ENCODE results near the gene KLHL29.

Gene KLHL29

DNA sequence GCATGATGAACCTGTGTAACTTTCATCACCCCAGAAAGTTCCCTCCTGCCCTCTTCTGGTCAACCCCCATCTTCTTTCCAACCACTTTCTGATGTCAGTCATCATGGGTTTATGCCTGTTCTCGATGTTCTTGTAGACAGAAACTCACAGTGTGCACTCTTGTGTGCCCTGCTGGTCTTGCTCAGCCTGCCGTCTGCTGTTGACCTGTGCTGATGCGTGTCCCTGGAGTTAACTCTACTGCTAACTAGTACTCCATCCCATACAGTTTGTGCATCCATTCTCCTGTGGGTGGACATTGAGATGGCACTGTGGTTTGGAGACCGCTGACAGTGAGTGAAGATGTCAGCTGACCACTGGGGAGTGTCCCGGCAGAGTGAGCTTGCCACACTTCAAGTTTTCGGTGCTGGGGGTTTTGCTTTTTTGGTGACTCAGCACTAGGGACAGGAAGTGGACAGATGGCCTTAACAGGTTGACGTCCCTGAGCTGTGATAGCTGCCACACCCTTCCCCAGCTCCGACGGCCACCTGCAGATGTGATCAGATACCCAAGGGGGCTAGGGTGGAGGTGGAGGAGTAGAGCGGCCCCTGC, 14.8 kb downstream of the KLHL29 start:
- no peak for DNase-seq

- no peak for DNase-seq
These were observed 15.7 kb downstream of the KLHL29 start for GRCh38 chr2:23400703-23401102.

- DNase-seq: no peak
These were observed 16.6 kb downstream of the KLHL29 start for GRCh38 chr2:23401427-23402204.

DNA sequence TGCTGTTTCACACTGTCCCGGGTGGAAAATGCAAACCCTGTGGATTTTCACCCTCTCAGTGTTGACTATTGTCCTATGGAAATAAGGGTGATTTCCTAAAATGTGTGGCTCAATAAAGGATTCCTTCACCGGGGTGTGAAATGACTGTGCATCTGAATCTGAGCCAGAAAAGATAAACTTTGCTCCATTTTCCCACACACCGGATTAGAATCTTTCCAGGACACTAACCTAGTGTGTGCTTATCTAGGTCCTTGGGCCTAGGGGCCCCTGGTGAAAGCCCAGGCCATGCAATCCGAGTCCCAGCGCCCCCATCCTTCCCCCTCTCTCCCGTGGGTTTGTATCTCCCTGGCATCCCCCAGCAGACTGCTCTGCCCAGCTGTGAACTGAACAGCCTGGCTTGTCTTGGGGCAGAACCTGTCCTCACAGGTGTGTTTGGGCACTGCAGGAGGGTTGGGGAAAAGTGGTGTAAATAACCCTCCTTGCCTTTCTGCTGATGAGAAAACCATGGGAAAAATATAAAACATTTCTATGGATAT, 17.3 kb downstream of the KLHL29 start:
- DNase-seq: no peak

GRCh38 chr2:23404426-23404825, 19.4 kb downstream of the KLHL29 start:
- DNase-seq: peak; percentile 70

- DNase-seq: no peak
These were observed 24.3 kb downstream of the KLHL29 start for GRCh38 chr2:23409248-23409647.

- no peak for DNase-seq
These were observed 25.6 kb downstream of the KLHL29 start for GRCh38 chr2:23410596-23410995.

- no peak for DNase-seq
These were observed 26.9 kb downstream of the KLHL29 start for GRCh38 chr2:23411752-23412431.

DNA sequence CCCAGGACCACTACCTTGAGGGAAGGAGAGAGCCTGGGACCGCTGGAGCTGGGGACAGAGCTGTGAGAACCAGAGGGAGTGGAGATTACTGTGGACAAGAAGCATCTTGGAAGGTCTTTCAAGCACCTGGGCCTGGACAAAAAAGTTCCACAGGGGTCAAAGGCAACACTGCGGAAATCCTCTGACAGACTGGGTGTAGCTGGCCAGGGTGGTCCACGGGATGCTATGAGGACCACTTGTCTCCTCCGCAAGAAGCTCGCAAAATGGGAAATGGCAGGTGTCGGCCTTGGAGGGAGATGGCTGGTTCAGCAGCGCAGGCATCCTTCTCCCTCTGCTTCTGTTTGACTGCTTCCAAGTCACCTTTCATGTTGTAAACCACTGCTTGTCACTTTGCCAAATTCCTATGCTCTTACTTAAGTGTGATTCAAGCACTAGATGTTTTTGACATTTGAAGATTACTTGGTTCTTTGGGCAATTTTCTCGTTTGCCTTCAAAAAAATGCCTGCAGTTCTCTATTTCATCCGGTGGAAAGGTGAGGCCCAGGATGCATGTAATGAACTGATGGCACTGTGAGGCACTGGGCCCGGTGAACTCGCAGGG, 27.7 kb downstream of the KLHL29 start:
- no peak for DNase-seq

DNA sequence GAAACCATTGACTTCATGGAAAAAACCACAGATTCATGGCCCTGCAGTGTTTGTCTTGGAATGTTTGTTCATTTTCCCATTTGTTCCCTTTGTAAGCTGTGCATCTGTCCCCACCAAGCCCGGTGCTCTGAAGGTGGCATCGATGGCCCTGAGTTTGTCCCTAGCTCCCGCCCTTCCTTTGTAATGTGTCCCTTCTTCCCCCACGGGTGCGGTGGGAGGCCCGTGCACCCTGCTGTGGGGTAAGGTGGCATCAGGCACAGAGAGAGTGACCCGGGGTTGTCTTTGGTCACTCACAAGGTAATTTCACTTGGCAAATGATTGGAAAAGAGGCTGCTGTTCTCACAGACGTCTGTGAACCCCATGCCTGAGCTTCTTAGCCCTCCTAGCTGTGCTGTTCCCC, 28.7 kb downstream of the KLHL29 start:
- DNase-seq: no peak

DNA sequence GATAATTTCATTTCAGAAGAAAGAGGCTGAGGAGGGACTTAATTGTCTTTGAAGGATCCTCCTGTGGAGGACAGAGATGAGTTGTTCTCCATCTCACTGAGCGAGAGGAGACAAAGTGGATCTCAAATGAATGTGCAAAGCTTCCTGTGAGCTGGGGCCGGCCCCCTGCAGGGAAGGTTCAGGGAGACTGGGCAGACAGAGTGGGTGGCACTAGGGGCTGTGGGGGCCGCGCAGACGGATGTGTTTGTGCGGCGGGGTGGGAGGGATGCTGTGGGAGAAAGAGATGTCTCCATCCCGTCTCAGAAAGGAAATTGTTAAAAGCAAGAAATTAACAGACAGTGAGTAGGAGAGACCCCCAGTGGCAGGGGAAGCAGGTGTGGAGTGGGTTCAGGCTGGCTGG, 29.1 kb downstream of the KLHL29 start:
- DNase-seq: no peak

DNA sequence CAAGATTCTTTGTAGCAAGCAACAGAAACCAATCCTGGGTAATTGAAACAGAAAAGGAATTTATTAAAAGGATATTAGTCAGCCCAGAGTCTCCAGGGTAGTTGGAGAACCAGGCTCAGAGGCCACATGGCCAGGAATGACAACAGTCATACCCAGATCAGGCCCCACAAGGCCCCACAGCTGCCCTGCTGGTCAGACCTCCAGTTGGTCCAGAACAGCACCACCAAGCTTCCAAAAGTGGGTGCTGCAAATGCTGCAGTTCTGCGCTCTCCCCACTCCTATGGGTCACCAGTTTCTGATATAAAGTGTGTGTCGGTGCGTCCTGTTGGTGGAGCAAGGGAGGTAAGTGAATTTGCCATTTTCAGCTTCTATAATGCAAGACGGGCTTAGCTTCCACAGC, 29.9 kb downstream of the KLHL29 start:
- peak; percentile 13 for DNase-seq

DNA sequence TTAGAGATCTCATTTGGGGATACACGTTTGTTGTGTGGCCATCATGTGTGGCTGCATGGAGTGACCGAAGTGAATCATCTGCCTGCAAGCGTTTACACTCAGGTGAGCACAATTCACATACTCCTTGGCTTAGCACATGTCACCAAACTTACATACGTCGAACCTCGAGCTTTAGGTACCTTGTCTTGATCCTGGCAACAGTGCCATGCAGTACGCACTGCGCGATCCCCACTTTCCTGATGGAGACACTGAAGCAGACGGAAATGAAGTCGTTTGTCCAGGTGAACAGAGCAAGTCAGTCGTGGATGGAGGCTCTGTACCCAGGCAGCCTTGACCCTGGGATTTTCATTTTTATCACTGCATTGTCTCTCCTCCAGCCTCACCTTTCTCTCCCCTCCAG, 32.3 kb downstream of the KLHL29 start:
- no peak for DNase-seq

- DNase-seq: no peak
These were observed 33.1 kb downstream of the KLHL29 start for GRCh38 chr2:23418056-23418455.

DNA sequence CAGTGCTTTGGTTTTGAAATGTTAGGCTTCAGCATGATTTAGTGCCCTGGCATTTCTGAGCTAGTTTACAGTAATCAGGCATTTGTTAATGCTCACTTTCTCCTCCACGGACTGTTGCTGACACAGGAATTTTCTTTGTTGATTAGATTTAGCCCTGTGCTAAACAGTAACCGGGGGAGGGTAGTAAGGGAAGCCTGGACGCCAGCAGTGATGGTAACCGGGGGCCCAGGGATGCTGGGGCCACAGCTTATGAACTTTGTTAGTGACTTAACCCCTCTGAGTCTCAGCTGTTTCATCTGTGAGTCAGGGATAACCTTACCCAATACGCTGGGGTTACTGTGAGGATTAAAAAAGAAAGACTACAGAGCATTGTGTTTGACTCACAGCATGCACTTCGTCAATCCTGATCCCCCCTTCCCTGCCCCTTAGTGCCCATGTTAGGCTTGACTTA, 33.5 kb downstream of the KLHL29 start:
- no peak for DNase-seq

DNA sequence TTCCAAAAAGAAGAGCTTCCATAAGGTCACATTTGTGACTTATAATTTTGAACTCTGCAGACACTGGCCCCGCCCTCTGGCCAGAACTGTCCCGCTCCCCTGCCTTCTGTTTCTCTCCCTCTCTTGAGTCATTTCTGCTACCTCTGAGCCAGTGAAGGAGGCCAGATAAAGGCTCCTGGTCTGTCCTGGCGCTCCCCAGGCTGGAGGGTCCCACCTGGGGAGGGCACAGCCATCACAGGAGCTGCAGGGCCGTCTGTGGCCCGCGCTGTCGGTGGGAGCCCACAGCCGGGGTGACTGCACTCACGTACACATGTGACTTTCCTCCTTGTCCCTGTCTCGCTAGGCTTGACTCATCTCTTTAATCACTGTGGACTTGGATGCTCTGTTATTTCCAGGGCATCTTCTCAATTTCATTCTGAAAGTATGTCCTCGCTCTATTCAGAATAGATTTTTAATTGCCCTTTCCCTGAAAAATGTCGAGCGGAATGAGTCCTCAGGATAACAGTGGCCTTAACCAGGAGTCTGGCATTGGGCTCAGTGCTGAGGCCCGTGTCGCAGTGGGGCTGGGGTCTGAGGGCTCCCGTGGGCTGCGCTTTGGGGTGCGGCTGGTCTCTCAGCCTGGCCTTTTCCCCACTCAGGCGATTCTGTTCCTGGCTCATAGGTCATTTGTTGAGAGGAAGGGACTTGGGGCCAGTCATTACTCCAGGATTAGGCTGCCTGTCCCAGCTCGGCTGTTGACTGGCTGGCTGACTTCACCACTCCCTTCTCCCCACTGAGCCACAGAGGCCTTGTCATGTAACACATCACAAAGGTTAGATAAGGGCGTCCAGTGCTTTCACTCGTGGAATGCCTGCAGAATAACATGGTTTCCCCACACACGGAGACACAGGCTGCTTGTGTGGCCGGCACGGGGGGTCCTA, 34.5 kb downstream of the KLHL29 start:
- DNase-seq: no peak

GRCh38 chr2:23420091-23420839, 35.3 kb downstream of the KLHL29 start:
- no peak for DNase-seq

GRCh38 chr2:23420840-23421476, 36.0 kb downstream of the KLHL29 start:
- DNase-seq: peak; percentile 9

- DNase-seq: no peak
These were observed 37.4 kb downstream of the KLHL29 start for GRCh38 chr2:23422089-23423061.
